IMR-90 (cell line): ENCODE results near the gene WDR43. TPM values are rescaled to one million over a fixed set of nuclear protein-coding genes. Genes with fewer than 3 reads are reported as not detected.

Source experiments
- ATAC-seq: fragments of 200-7000 bp; cut with Tn5 transposase; 2 replicates; pipeline ENCODE4 v1.9.1; 2020; ENCODE audit warnings: low read depth, mild to moderate bottlenecking, moderate library complexity
- BruUV-seq: library from RNA; stranded (reverse); fragments of 400-500 nt; replicated peaks from 2 replicates; lab custom pipeline; 2021; lab: Mats Ljungman, UMichigan
- CTCF ChIA-PET: fragments of 300-600 bp; formaldehyde crosslinking; extraction: SDS; loops from one replicate; lab custom pipeline; 2021; ENCODE audit warnings: antibody characterized with exemption; lab: Yijun Ruan, JAX
- POLR2A ChIA-PET: fragments of 300-600 bp; sonication (Branson Sonifier 250); formaldehyde crosslinking; loops from one replicate; lab custom pipeline; 2022; ENCODE audit warnings: antibody characterized with exemption; ENCODE audit not compliant: unreplicated experiment; lab: Charles Lee
- DNase-seq: peaks from one replicate; pipeline ENCODE4 v3.0.0; 2013
- H2AFZ ChIP-seq: replicated peaks from 2 replicates; pipeline ENCODE3; 2013; ENCODE audit warnings: low read length, mild to moderate bottlenecking; ENCODE audit not compliant: poor library complexity
- H2AK5ac ChIP-seq: 2 replicates; pipeline ENCODE4 v1.6.1; 2013; ENCODE audit warnings: low read depth, low read length, inconsistent platforms
- H2AK9ac ChIP-seq: replicated peaks from 2 replicates; pipeline ENCODE3; 2013; ENCODE audit warnings: mild to moderate bottlenecking, low read depth, low read length, moderate library complexity; ENCODE audit not compliant: poor library complexity
- H2BK120ac ChIP-seq: 2 replicates; pipeline ENCODE4 v1.6.1; 2013; ENCODE audit warnings: low read depth, low read length, inconsistent platforms
- H2BK15ac ChIP-seq: 3 replicates; pipeline ENCODE4 v1.6.1; 2013; ENCODE audit warnings: low read depth, low read length, inconsistent platforms
- H2BK20ac ChIP-seq: 2 replicates; pipeline ENCODE4 v1.6.1; 2013; ENCODE audit warnings: low read depth, mild to moderate bottlenecking, inconsistent platforms, low read length, moderate library complexity
- H2BK5ac ChIP-seq: 2 replicates; pipeline ENCODE4 v1.6.1; 2013; ENCODE audit warnings: mild to moderate bottlenecking, low read depth, low read length, inconsistent platforms; ENCODE audit not compliant: poor library complexity, severe bottlenecking
- H3K14ac ChIP-seq: replicated peaks from 2 replicates; pipeline ENCODE4 v1.6.1; 2013; ENCODE audit warnings: low read depth, low read length, inconsistent platforms
- H3K18ac ChIP-seq: 2 replicates; pipeline ENCODE4 v1.6.1; 2013; ENCODE audit warnings: low read depth, low read length, control low read depth
- H3K23ac ChIP-seq: 2 replicates; pipeline ENCODE4 v1.6.1; 2013; ENCODE audit warnings: low read depth, low read length, inconsistent platforms
- H3K27ac ChIP-seq: 2 replicates; pipeline ENCODE4 v1.5.1; 2013; ENCODE audit warnings: mild to moderate bottlenecking, control low read depth, low read length; ENCODE audit not compliant: insufficient read depth
- H3K27me3 ChIP-seq: 2 replicates; pipeline ENCODE4 v1.6.1; 2013; ENCODE audit warnings: low read length; ENCODE audit not compliant: control insufficient read depth, insufficient read depth
- H3K36me3 ChIP-seq: 2 replicates; pipeline ENCODE4 v1.6.1; 2013; ENCODE audit warnings: low read length, mixed read lengths; ENCODE audit not compliant: control insufficient read depth, insufficient read depth
- H3K4ac ChIP-seq: 2 replicates; pipeline ENCODE4 v1.6.1; 2013; ENCODE audit warnings: low read depth, low read length, inconsistent platforms
- H3K4me1 ChIP-seq: 2 replicates; pipeline ENCODE4 v1.6.1; 2013; ENCODE audit warnings: low read length, mixed read lengths; ENCODE audit not compliant: control insufficient read depth, insufficient read depth
- H3K4me2 ChIP-seq: 2 replicates; pipeline ENCODE4 v1.6.1; 2013; ENCODE audit warnings: low read depth, mild to moderate bottlenecking, control low read depth, low read length, moderate library complexity
- H3K4me3 ChIP-seq: 2 replicates; pipeline ENCODE4 v1.5.1; 2013; ENCODE audit warnings: low read depth, mild to moderate bottlenecking, control low read depth, low read length, moderate library complexity; ENCODE audit not compliant: insufficient read depth
- H3K56ac ChIP-seq: 2 replicates; pipeline ENCODE4 v1.6.1; 2013; ENCODE audit warnings: low read length, inconsistent platforms; ENCODE audit not compliant: insufficient read depth; ENCODE audit errors: extremely low read depth
- H3K79me1 ChIP-seq, 2 experiments: 2 replicates each; pipeline ENCODE4 v1.6.1; 2013; ENCODE audit warnings: low read length in 2 of 2, inconsistent platforms in 1 of 2, low read depth in 1 of 2
- H3K9ac ChIP-seq: 2 replicates; pipeline ENCODE4 v1.6.1; 2013; ENCODE audit warnings: low read depth, low read length, control low read depth
- H3K9me1 ChIP-seq: 2 replicates; pipeline ENCODE4 v1.6.1; 2013; ENCODE audit warnings: low read length, inconsistent platforms; ENCODE audit not compliant: insufficient read depth
- H3K9me3 ChIP-seq: 2 replicates; pipeline ENCODE4 v1.6.1; 2013; ENCODE audit warnings: low read length; ENCODE audit not compliant: control insufficient read depth, insufficient read depth
- H4K20me1 ChIP-seq: 2 replicates; pipeline ENCODE4 v1.6.1; 2013; ENCODE audit warnings: low read length, inconsistent platforms; ENCODE audit not compliant: insufficient read depth
- H4K5ac ChIP-seq: 2 replicates; pipeline ENCODE4 v1.6.1; 2013; ENCODE audit warnings: mild to moderate bottlenecking, low read depth, low read length, control low read depth
- H4K8ac ChIP-seq, 2 experiments: 2 replicates each; pipeline ENCODE4 v1.6.1; 2013; ENCODE audit warnings: low read depth in 2 of 2, low read length in 2 of 2, control low read depth in 1 of 2, inconsistent platforms in 1 of 2
- H4K91ac ChIP-seq: 2 replicates; pipeline ENCODE4 v1.6.1; 2013; ENCODE audit warnings: low read depth, low read length, inconsistent platforms; ENCODE audit not compliant: insufficient read depth
- CHD1 ChIP-seq: IDR thresholded peaks from 2 replicates; pipeline ENCODE4 v1.6.1; 2012; ENCODE audit warnings: low read depth, low read length, improper control_type of control experiment
- FOS ChIP-seq: fragments of 150-350 bp; IDR thresholded peaks from 2 replicates; pipeline ENCODE4 v1.6.1; 2016; ENCODE audit warnings: low read depth, low read length
- MAFK ChIP-seq: IDR thresholded peaks from 2 replicates; pipeline ENCODE4 v1.6.1; 2012; ENCODE audit warnings: low read depth, low read length, improper control_type of control experiment
- MXI1 ChIP-seq: IDR thresholded peaks from 2 replicates; pipeline ENCODE4 v1.6.1; 2012; ENCODE audit warnings: low read depth, mild to moderate bottlenecking, low read length, moderate library complexity, borderline replicate concordance
- WGBS, 2 experiments: methylation state at CpG; one replicate each; pipeline versions ENCODE4 v1.1.5 to v1.1.7; 2013; ENCODE audit warnings: missing lambda C conversion rate in 2 of 2; ENCODE audit not compliant: insufficient read length in 1 of 2; ENCODE audit errors: extremely low coverage in 2 of 2; 5-methylcytosine and 5-hydroxymethylcytosine counted together
- dilution Hi-C: fragments of 300-500 bp; cut with HindIII; formaldehyde crosslinking; loops from one replicate; pipeline ENCODE4 v1.14.3; 2018; ENCODE audit warnings: low sequenced_read_pairs; ENCODE audit not compliant: unreplicated experiment
- in situ Hi-C: fragments of 300-500 bp; cut with MboI; formaldehyde crosslinking; loops from 3 replicates; pipeline ENCODE4 v1.14.3; 2019; ENCODE audit warnings: low sequenced_read_pairs, inconsistent platforms, mixed read lengths
- intact Hi-C: fragments of 100-400 bp; cut with micrococcal nuclease; formaldehyde crosslinking; loops from 2 replicates; pipeline ENCODE4 v1.10.0; 2022
- polyA plus RNA-seq, 3 experiments: library from polyadenylated mRNA; depleted of rRNA; stranded (reverse); fragments of >200 nt; gene quantifications; 2 replicates each; pipeline ENCODE4 v1.2.3, GENCODE V29; 2012; ENCODE audit warnings: low replicate concordance in 1 of 3
- total RNA-seq: library from RNA; depleted of rRNA; stranded (reverse); fragments of >200 nt; gene quantifications from 2 replicates; pipeline ENCODE4 v1.2.3, GENCODE V29; 2012

The WDR43 gene
- total and polyA plus RNA-seq, 2 of the 4 experiments (the other 2 are of a cell fraction) = 40.3 to 300 TPM

DNA sequence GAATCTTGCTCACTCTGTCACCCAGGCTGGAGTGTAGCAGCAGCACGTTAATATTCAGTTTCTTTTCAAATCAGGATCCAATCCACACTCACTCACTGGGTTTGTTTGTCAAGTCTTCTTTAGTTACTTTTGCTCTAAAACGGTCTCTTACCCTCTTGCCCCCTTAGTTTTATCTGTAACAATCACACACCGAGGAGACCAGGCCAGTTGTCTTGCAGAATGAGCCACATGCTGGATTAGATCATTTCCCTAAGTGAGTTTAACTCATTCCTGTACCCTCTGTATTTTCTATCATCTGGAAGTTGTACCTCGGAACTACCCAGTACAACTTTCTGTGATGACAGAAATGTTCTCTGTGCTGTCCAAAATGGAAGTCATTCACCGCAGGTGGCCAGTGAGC lies 65.9 kb downstream of the WDR43 start:
- Histone ChIP-seq H2AK9ac (no peak overlapping the region), H4K8ac (no peak overlapping the region), H3K4me2 (no peak overlapping the region), H3K14ac (no peak overlapping the region), H2BK20ac (no peak overlapping the region), H4K91ac (no peak overlapping the region), H2BK120ac (no peak overlapping the region), H3K36me3 (no peaks in the 10 kb centered on the region), H3K27me3 (no peaks in the 10 kb centered on the region), H2BK15ac (no peak overlapping the region), H3K4me1 (peaks cover 2% of the 10 kb centered on the region; the same call in 1 of the 2 replicates), H2AK5ac (no peak overlapping the region), H3K4me3 (no peak overlapping the region), H3K23ac (no peak overlapping the region), H3K9me1 (no peaks in the 10 kb centered on the region), H3K18ac (no peak overlapping the region), H3K56ac (no peak overlapping the region), H3K9me3 (no peaks in the 10 kb centered on the region), H3K27ac (no peak overlapping the region), H4K20me1 (no peaks in the 10 kb centered on the region), H3K4ac (no peak overlapping the region), H2AFZ (no peak overlapping the region), H3K79me1 (no peaks in the 10 kb centered on the region), H3K9ac (no peak overlapping the region), H4K5ac (no peak overlapping the region), H2BK5ac (no peak overlapping the region)
- ChIA-PET CTCF (no interaction called here), POLR2A (no interaction called here)
- TF ChIP-seq MAFK (no peak), FOS (no peak), CHD1 (no peak), MXI1 (no peak)
- dilution Hi-C loops = loop anchor here (25.0 kb wide), 1 partner anchor 877 kb away; no protein-coding TSS in a partner anchor
- intact Hi-C loops = no loop called here
- DNase-seq = no peak
- WGBS, 2 experiments = 17% methylated on average over 1 of the region's 5 CpGs; no CpG with 5 or more reads in 1 of the 2 experiments
- in situ Hi-C loops = loop anchor here (10.0 kb wide), 1 partner anchor 884 kb away; no protein-coding TSS in a partner anchor
- no peak for ATAC-seq
- no TSS peak for BruUV-seq
